GM23338 (cell line): ENCODE data around the gene TMEM175.

Experiments used
- CREB1 ChIP-seq: fragments of 250-450 bp; sonication (Bioruptor Pico); IDR thresholded peaks from 2 replicates; pipeline ENCODE4 v1.5.0; 2020; ENCODE audit warnings: low read depth, mild to moderate bottlenecking, moderate library complexity
- CTCF ChIP-seq, 2 experiments: fragments of 200-600 bp in 1 of 2; sonication (generic) in 1 of 2; conservative IDR thresholded peaks; 2 replicates each; pipeline versions ENCODE4 v1.5.1 to v1.6.1; 2016 to 2017; ENCODE audit warnings: antibody characterized with exemption in 2 of 2, low read depth in 2 of 2, mild to moderate bottlenecking in 2 of 2, moderate library complexity in 1 of 2
- ETS1 ChIP-seq: IDR thresholded peaks from 2 replicates; pipeline ENCODE4 v1.6.1; 2016; ENCODE audit warnings: antibody characterized with exemption
- EZH2 ChIP-seq: fragments of 200-600 bp; sonication (generic); IDR thresholded peaks from one replicate; pipeline ENCODE4 v1.8.0; 2017; ENCODE audit warnings: antibody characterized with exemption, mild to moderate bottlenecking, low read depth; ENCODE audit not compliant: unreplicated experiment
- EZH2phosphoT487 ChIP-seq: fragments of 200-600 bp; sonication (generic); IDR thresholded peaks from one replicate; pipeline ENCODE4 v1.8.1; 2018; ENCODE audit warnings: antibody characterized with exemption; ENCODE audit not compliant: unreplicated experiment
- JUNB ChIP-seq: IDR thresholded peaks from one replicate; pipeline ENCODE4 v1.6.1; 2016; ENCODE audit warnings: antibody characterized with exemption; ENCODE audit not compliant: unreplicated experiment
- POLR2AphosphoS5 ChIP-seq: IDR thresholded peaks from 2 replicates; pipeline ENCODE4 v1.6.1; 2016; ENCODE audit warnings: antibody characterized with exemption, low read depth
- STAT1 ChIP-seq: IDR thresholded peaks from one replicate; pipeline ENCODE4 v1.6.1; 2016; ENCODE audit warnings: antibody characterized with exemption; ENCODE audit not compliant: unreplicated experiment
- ZNF114 ChIP-seq: fragments of 250-450 bp; sonication (Bioruptor Pico); IDR thresholded peaks from 2 replicates; pipeline ENCODE4 v1.5.0; 2020; ENCODE audit warnings: mild to moderate bottlenecking, moderate library complexity
- ZNF331 ChIP-seq: fragments of 250-450 bp; sonication (Bioruptor Pico); IDR thresholded peaks from 2 replicates; pipeline ENCODE4 v1.5.0; 2020; ENCODE audit warnings: low read depth, mild to moderate bottlenecking, moderate library complexity
- TF ChIP-seq, protein P1 (sequence below): IDR thresholded peaks from one replicate; pipeline ENCODE4 v1.6.1; 2018; ENCODE audit warnings: antibody characterized with exemption; ENCODE audit not compliant: unreplicated experiment

DNA sequence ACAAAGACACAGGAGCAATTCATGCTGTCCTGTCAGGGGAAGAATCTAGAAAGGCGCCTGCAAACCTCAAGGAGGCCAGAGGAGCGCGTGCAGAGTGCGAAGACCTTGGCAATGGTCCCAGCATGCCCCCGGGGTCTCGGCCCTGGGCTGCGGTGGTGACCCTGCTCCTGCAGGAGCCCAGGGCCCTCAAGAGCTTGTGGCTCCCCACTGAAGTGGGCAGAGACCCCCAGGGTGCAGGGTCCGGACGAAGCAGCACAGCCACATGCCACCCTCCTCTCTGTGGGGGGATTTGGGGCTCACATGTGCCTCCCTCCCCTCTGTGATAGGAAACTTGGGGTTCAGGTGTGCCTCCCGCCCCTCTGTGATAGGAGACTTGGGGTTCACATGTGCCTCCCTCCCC, 39.5 kb upstream of the TMEM175 start:
- TF ChIP-seq CTCF (conservative IDR thresholded peaks at IDR 0.05; ENCODE audit: low read depth in 2 of 2) (no peak), EZH2phosphoT487 (no peak), CREB1 (no peak), POLR2AphosphoS5 (no peak), EZH2 (no peak), STAT1 (no peak), ZNF331 (CRISPR knock-in tag) (no peak), JUNB (no peak), ETS1 (no peak), ZNF114 (no peak)
- TF ChIP-seq, protein P1, sequence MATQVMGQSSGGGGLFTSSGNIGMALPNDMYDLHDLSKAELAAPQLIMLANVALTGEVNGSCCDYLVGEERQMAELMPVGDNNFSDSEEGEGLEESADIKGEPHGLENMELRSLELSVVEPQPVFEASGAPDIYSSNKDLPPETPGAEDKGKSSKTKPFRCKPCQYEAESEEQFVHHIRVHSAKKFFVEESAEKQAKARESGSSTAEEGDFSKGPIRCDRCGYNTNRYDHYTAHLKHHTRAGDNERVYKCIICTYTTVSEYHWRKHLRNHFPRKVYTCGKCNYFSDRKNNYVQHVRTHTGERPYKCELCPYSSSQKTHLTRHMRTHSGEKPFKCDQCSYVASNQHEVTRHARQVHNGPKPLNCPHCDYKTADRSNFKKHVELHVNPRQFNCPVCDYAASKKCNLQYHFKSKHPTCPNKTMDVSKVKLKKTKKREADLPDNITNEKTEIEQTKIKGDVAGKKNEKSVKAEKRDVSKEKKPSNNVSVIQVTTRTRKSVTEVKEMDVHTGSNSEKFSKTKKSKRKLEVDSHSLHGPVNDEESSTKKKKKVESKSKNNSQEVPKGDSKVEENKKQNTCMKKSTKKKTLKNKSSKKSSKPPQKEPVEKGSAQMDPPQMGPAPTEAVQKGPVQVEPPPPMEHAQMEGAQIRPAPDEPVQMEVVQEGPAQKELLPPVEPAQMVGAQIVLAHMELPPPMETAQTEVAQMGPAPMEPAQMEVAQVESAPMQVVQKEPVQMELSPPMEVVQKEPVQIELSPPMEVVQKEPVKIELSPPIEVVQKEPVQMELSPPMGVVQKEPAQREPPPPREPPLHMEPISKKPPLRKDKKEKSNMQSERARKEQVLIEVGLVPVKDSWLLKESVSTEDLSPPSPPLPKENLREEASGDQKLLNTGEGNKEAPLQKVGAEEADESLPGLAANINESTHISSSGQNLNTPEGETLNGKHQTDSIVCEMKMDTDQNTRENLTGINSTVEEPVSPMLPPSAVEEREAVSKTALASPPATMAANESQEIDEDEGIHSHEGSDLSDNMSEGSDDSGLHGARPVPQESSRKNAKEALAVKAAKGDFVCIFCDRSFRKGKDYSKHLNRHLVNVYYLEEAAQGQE, result no peak
